ENCODE measurements around the gene SETD2.

DNA sequence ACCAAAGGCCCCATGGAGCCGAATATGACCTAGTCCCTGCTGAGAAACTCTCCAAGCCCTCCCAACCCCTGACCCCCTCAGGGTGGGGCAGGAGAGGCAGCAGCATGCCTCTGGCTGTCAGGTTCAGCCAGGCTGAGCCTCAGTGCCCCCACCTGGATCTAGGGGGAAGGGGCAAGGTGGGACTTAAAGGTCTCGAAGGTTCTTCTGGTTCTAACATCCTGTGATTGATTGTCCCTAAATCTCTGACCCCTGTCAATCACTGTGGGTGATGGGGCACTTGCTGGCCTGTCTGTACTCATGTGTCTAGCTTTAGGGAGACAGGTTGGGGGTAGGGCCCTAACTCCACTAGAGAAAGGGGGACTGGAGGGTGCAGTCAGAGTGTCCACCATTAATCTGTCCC lies 170.6 kb downstream of the SETD2 start:
- TF ChIP-seq USF2 (IDR thresholded peaks at IDR 0.05; ENCODE audit: borderline replicate concordance, low read depth, low read length) (no peak), CTCF (IDR thresholded peaks at IDR 0.05) (no peak), EP300 (IDR thresholded peaks at IDR 0.05; ENCODE audit: borderline replicate concordance in 1 of 2, low read depth in 1 of 2, low read length in 1 of 2) (no peak), SIN3A (IDR thresholded peaks at IDR 0.05; ENCODE audit: borderline replicate concordance, low read depth, low read length) (no peak)
- TF ChIP-seq, protein P1, sequence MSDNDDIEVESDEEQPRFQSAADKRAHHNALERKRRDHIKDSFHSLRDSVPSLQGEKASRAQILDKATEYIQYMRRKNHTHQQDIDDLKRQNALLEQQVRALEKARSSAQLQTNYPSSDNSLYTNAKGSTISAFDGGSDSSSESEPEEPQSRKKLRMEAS (IDR thresholded peaks at IDR 0.05; ENCODE audit: low read depth) = no peak
